Esophagus mucosa (tissue), 1 donor: ENCODE data around the gene ARFGAP1. TPM values are rescaled to one million over a fixed set of nuclear protein-coding genes. Genes with fewer than 3 reads are reported as not detected.
"Not testable (repeated sequence)": the region's sequence is repeated elsewhere in the genome, so short reads cannot be mapped to it uniquely, and the experiment has no call there.

Experiments used
- ATAC-seq: fragments of 200-7000 bp; cut with Tn5 transposase; one replicate; pipeline ENCODE4 v1.9.1; 2020
- total RNA-seq: library from RNA; stranded (reverse); gene quantifications from one replicate; pipeline ENCODE4 v1.2.4, GENCODE V29; 2023
- donor health status: DM: yes; HTN: yes; CAD: no.

ARFGAP1 gene
- total RNA-seq, 1 donor from 2014 or later, result 26.3 TPM

GRCh38 chr20:63293456-63293855, 20.8 kb downstream of the ARFGAP1 start:
- no peak for ATAC-seq

DNA sequence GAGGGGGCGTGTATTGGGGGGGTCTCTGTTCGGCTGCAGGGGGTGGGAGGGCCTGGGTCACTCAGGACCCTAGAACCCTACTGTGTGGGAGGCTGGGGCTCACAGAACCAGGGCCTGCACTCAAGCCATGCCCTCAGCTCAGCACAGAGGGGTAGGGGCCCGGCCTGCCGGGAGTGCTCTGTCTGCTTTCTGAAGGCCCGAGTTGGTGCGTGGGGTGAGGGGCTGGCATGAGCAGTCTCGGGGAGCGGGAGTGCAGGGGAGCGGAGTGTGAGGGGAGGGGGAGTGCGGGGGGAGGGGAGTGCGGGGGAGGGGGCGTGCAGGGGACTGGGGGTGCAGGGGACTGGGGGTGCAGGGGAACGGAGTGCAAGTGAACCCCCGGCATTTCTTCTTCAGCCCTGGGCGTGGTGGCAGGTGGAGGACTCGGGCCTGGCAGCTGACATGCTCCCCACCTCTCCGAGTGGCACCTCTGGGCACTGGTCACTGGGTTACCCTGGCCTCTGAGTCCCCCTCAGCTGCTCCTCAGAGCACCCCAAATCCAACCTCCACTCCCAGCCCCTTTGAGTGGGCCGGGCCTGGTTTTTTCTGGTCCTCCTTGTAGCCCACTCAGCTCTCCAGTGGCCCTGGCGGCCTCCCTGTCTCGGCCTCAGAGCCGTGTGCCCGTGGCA, 21.4 kb downstream of the ARFGAP1 start:
- ATAC-seq, result no peak

DNA sequence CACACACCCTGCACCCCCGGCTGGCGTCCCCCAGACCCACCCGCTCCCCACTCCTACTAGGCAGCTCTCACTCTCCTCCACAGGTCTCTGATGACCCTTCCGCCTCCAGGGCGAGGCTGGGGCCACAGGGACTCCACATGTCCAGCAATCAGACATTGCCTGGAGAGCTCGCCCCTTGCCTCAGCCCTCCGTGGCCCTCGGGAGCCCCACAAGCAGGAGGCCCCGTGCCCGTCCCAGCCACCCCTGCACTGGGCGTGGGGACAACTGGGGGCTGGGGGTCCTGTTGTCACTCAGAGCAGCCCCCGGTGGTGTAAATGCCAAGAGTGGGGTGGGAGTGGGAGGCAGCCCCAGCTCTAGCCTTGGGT, 21.9 kb downstream of the ARFGAP1 start:
- no peak for ATAC-seq

- no peak for ATAC-seq
These were observed 22.4 kb downstream of the ARFGAP1 start for GRCh38 chr20:63295018-63295417.

- ATAC-seq, result no peak
These were observed 22.8 kb downstream of the ARFGAP1 start for GRCh38 chr20:63295422-63295821.

DNA sequence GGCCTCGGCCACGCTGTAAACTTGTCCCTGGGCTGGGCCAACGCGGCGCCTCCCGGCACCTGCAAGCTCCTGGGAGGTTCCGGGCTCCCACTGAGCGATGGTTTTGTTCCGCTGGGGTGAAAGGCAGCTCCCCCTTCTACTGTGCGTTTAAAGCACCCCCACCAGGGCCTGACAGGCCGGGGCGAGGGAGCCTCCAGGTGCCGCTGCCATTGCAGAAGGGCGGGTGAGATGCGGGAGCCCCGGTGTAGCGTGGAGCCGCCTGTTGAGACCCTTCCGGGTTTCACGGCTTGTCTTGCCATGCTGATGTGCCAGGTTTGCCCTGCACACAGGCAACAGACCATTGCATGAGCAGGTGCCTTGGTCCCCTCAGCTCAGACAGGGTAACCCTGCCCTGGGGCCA, 23.2 kb downstream of the ARFGAP1 start:
- ATAC-seq, result no peak

GRCh38 chr20:63296531-63297299, 24.1 kb downstream of the ARFGAP1 start:
- ATAC-seq, result no peak

DNA sequence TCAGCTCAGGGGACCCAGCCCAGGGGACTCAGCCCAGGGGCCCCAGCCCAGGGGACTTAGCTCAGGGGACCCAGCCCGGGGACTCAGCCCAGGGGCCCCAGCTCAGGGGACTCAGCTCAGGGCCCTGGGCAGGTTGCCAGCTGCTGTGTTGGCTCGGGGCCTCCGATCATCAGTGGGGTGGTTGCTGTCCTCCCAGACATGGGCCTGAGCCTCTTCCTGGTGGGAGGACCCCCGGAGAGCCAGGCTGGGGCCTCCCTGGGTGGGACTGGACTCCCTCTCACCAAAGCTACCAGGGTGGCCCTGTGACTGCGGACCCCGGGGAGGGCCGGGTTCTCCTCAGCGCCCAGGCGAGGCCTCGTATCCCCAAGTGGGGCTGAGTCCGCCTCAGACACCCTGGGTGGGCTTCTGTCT, 24.8 kb downstream of the ARFGAP1 start:
- ATAC-seq, result no peak

GRCh38 chr20:63297796-63298572, 25.4 kb downstream of the ARFGAP1 start:
- ATAC-seq, result no peak

DNA sequence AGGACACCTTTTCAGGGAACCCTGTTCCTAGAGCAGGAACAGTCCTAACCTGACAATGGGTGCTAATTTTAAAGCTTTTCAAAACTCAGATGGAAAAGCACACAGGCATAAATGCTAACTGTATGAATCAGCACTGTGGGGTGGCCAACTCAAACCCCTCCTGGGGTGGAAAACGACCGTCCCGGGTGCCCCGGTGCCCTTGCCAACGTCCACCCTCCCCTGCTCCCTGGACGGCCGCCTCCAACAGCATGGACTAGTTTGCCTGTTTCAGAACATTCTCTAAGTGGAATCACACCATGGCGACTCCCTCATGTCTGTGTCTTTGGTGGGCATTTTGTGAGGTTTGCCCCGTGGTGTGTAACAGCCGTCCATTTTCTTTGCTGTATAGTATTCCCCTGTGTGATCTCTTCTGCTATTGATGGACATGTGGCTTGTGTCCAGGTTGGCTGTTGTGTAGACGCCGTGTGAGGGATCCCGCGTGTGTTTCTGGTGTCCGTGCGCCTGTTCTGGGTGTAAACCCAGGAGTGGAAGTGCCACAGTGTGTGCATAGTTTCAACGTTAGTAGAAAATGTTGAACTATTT, 26.2 kb downstream of the ARFGAP1 start:
- ATAC-seq, result no peak

DNA sequence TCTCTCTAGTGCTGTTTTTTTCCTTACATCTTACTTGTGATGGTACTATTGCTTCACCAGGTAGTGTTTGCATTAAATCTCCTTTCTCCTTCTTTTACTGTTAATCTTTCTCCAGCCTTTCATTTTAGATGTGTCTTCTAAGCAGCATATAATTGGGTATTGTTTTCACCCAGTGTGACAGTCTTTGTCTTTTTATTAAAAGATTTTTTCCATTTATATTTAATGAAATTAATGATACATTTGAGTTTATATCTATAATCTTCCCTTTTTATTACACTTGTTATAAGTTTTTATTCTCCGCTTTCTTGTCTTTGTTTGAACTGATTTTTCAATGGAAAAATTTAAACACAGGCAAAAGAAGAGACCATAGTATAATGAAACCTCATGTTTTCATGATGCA, 29.1 kb downstream of the ARFGAP1 start:
- ATAC-seq, result no peak

GRCh38 chr20:63303095-63303666, 30.6 kb downstream of the ARFGAP1 start:
- ATAC-seq, result no peak

DNA sequence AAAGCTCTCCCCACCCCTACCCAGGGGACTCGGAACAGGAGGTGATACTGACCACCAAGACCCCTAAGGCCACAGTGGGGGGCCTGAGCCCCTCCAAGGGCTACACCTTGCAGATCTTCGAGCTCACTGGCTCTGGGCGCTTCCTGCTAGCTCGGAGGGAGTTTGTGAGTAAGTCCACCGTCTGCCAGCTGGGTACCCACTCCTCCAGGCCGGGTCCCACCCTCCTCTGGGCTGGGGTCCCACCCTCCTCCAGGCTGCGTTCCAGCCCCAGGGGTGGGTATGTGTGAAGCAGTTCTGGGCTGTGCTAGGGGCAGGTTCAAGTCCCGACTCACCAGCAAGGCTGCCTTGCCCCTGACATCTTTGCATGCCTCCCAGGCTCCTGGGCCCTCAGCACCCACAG, 32.8 kb downstream of the ARFGAP1 start:
- ATAC-seq, result no peak

DNA sequence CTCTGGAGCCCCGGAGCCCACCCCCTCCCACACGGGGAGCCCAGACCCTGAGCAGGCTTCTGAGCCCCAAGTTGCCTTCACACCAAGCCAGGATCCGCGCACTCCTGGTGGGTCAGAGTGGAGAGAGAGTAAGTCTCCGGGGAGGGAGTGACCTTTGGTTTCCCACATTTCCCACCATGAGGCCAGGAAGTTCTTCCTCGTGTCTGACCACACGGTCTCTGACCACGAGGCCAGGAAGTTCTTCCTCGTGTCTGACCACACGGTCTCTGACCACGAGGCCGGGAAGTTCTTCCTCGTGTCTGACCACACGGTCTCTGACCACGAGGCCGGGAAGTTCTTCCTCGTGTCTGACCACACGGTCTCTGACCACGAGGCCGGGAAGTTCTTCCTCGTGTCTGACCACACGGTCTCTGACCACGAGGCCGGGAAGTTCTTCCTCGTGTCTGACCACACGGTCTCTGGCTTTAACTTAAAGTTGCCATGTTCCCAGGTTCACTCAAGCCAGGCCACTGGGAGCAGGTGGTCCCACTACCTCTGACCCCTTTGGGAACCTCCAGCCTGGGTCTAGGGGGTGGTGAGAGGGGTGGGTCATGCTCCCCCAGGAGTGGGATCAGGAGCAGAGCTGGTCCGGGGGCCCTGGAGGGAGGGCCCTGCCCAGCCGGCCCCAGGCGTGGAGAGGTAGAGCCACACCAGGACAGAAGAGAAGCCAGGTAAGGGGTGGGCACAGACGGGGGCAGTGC, 33.5 kb downstream of the ARFGAP1 start:
- not testable (repeated sequence) for ATAC-seq

- no peak for ATAC-seq
These were observed 34.3 kb downstream of the ARFGAP1 start for GRCh38 chr20:63306673-63307537.

GRCh38 chr20:63307538-63308217, 35.1 kb downstream of the ARFGAP1 start:
- no peak for ATAC-seq

DNA sequence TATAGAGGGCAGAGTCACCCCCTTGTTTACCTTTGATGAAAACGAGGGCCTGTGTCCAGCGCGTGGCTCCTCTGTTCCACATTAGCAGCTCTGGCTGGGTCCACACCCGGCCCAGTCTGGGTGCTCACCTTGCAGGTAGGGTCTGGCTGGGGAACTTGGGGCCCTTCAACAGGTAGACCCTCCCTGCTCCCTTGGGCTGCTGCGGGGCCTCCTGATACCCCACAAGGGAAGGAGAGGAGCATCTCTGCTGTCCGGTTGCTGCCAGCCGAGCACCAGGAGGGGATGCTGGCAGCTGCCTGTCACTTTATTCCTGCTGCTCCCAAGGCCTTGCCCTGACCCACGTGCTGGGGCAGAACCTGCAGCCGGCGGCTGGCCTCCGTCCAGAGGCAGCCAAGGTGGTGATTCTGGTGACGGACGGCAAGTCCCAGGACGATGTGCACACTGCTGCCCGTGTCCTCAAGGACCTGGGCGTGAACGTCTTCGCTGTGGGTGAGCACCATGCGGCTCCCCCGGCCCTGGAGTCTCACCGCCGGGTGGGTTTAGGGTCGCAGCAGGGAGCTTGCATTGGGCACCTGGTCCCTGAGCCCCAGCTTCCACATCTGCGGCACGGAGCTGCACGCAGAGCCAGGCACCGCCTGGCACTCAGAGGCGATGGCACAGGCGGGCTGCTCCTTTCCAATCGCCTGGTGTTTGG, 35.8 kb downstream of the ARFGAP1 start:
- ATAC-seq, result no peak

GRCh38 chr20:63309261-63310071, 36.9 kb downstream of the ARFGAP1 start:
- ATAC-seq, result no peak
